HepG2 (cell line): Measurements from ENCODE around the gene SERTAD2. TPM values are rescaled to one million over a fixed set of nuclear protein-coding genes. Genes with fewer than 3 reads are reported as not detected.

Experiments used
- ELF1 ChIP-seq: sonication (generic); formaldehyde crosslinking; IDR thresholded peaks from 2 replicates; pipeline ENCODE4 v1.4.0; 2020; ENCODE audit warnings: missing genetic modification reagents
- JUND ChIP-seq: sonication (generic); formaldehyde crosslinking; IDR thresholded peaks from 2 replicates; pipeline ENCODE4 v1.8.0; 2022; ENCODE audit warnings: mild to moderate bottlenecking, missing genetic modification reagents
- KDM2A ChIP-seq: sonication (generic); formaldehyde crosslinking; IDR thresholded peaks from 2 replicates; pipeline ENCODE4 v1.4.0; 2020; ENCODE audit warnings: low read depth, missing genetic modification reagents, borderline replicate concordance
- MZF1 ChIP-seq: sonication (generic); formaldehyde crosslinking; IDR thresholded peaks from 2 replicates; pipeline ENCODE4 v1.8.1; 2023; ENCODE audit warnings: mild to moderate bottlenecking, missing genetic modification reagents, borderline replicate concordance
- PHB2 ChIP-seq: fragments of 450-650 bp; IDR thresholded peaks from 2 replicates; pipeline ENCODE4 v1.6.1; 2018; ENCODE audit not compliant: partially characterized antibody
- RORA ChIP-seq: sonication (generic); formaldehyde crosslinking; IDR thresholded peaks from 2 replicates; pipeline ENCODE4 v1.5.0; 2020; ENCODE audit warnings: mild to moderate bottlenecking, missing genetic modification reagents, moderate library complexity
- SNAI1 ChIP-seq: sonication (generic); formaldehyde crosslinking; IDR thresholded peaks from 2 replicates; pipeline ENCODE4 v1.5.0; 2020; ENCODE audit warnings: mild to moderate bottlenecking, missing genetic modification reagents, borderline replicate concordance
- ZNF101 ChIP-seq: sonication (generic); formaldehyde crosslinking; IDR thresholded peaks from 2 replicates; pipeline ENCODE4 v1.4.0; 2020; ENCODE audit warnings: mild to moderate bottlenecking, low read depth, missing genetic modification reagents, borderline replicate concordance
- ZNF20 ChIP-seq: sonication (generic); formaldehyde crosslinking; IDR thresholded peaks from 2 replicates; pipeline ENCODE4 v1.4.0; 2020; ENCODE audit warnings: mild to moderate bottlenecking, moderate library complexity, missing genetic modification reagents
- ZNF235 ChIP-seq: sonication (generic); formaldehyde crosslinking; IDR thresholded peaks from 2 replicates; pipeline ENCODE4 v1.8.1; 2023; ENCODE audit warnings: mild to moderate bottlenecking, missing genetic modification reagents, borderline replicate concordance
- ZNF292 ChIP-seq: sonication (generic); formaldehyde crosslinking; IDR thresholded peaks from 2 replicates; pipeline ENCODE4 v1.8.1; 2022; ENCODE audit warnings: mild to moderate bottlenecking, low read depth, missing genetic modification reagents, borderline replicate concordance
- ZNF496 ChIP-seq: sonication (generic); formaldehyde crosslinking; IDR thresholded peaks from 2 replicates; pipeline ENCODE4 v1.8.1; 2023; ENCODE audit warnings: mild to moderate bottlenecking, moderate library complexity, missing genetic modification reagents; ENCODE audit not compliant: insufficient replicate concordance
- ZNF674 ChIP-seq: sonication (generic); formaldehyde crosslinking; IDR thresholded peaks from 2 replicates; pipeline ENCODE4 v1.5.0; 2020; ENCODE audit warnings: low read depth, mild to moderate bottlenecking, missing genetic modification reagents
- ZNF75D ChIP-seq: sonication (generic); formaldehyde crosslinking; IDR thresholded peaks from 2 replicates; pipeline ENCODE4 v1.8.1; 2023; ENCODE audit warnings: missing genetic modification reagents, mild to moderate bottlenecking, borderline replicate concordance
- ZNF83 ChIP-seq: sonication (generic); formaldehyde crosslinking; IDR thresholded peaks from 2 replicates; pipeline ENCODE4 v1.4.0; 2020; ENCODE audit warnings: missing genetic modification reagents, mild to moderate bottlenecking, borderline replicate concordance
- ZSCAN21 ChIP-seq: sonication (generic); formaldehyde crosslinking; IDR thresholded peaks from 2 replicates; pipeline ENCODE4 v1.8.0; 2022; ENCODE audit warnings: mild to moderate bottlenecking, missing genetic modification reagents, moderate library complexity, borderline replicate concordance
- polyA plus RNA-seq, 8 experiments: library from polyadenylated mRNA; depleted of rRNA in 3 of 8; stranded (reverse) in 7 of 8; unstranded in 1 of 8; fragments of >200 nt; fragmentation: Illumina TruSeq in 4 of 8; extraction: Trizol in 4 of 8; gene quantifications; 2 replicates each; pipeline versions ENCODE4 v1.2.1 to v1.2.3, GENCODE V29; 2011 to 2016; ENCODE audit warnings: low read depth in 4 of 8, missing spikeins in 1 of 8, mixed read lengths in 1 of 8; ENCODE audit not compliant: insufficient read depth in 1 of 8
- total RNA-seq, 5 experiments: library from RNA; depleted of rRNA; stranded (reverse); fragments of >200 nt; fragmentation: Illumina TruSeq; extraction: Trizol; gene quantifications; 2 replicates each; pipeline ENCODE4 v1.2.3, GENCODE V29; 2016; ENCODE audit warnings: low read depth in 1 of 5
- TF ChIP-seq, protein P1 (sequence below): sonication (generic); formaldehyde crosslinking; conservative IDR thresholded peaks from 2 replicates; pipeline ENCODE4 v1.4.0; 2020; ENCODE audit warnings: mild to moderate bottlenecking, missing genetic modification reagents, moderate library complexity
- TF ChIP-seq, protein P2 (sequence below): IDR thresholded peaks from 2 replicates; pipeline ENCODE4 v1.6.1; 2016; ENCODE audit warnings: missing biosample characterization, missing genetic modification reagents, low read depth
- TF ChIP-seq, protein P3 (sequence below): fragments of 450-650 bp; IDR thresholded peaks from 2 replicates; pipeline ENCODE4 v1.6.1; 2017
- TF ChIP-seq, protein P4 (sequence below): sonication (generic); formaldehyde crosslinking; IDR thresholded peaks from 2 replicates; pipeline ENCODE4 v1.8.0; 2022; ENCODE audit warnings: missing genetic modification reagents, mild to moderate bottlenecking, inconsistent platforms, borderline replicate concordance

Gene SERTAD2
- total and polyA plus RNA-seq, 2 of the 13 experiments (the other 11 are each of a cell fraction or from before 2014, with no cell fraction given): 6.7 to 22.6 TPM

DNA sequence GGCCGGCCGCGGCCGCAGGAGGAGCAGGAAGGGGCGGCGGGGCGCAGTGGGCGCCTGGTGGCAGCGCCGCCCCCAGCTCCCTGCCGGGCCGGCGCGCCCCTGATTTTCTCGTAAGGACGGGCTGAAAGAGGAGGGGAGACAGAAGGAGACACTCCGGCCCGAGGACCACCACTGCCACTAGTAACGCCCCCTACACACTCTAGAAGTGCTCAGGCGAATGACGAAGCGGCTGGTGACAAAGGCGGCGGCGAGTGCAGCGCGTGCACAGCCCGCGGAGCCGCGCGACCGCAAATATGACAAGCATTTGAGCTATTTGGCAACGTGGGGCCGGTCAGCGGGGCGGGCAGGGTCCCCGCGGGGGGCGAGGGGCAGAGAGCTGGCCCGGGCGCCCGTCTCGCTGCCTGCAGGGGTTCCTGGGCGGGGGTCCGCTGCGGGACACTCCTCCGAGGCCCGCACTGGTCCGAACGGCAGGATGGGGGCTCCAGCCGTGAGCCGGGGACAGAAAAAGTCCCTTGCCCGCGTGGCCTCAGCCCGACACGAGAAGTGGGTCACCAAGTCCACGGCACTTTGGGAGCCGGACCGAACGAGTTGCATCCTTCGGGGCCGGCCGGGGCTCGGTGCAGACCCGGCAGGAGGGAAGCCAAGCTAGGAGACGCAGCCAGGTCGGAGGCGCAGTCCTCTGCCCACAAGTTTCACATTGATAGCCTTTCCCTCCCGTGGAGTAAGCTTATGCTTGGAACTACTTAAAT lies 524 bp upstream of the SERTAD2 start (continued):
- TF ChIP-seq, protein P1, sequence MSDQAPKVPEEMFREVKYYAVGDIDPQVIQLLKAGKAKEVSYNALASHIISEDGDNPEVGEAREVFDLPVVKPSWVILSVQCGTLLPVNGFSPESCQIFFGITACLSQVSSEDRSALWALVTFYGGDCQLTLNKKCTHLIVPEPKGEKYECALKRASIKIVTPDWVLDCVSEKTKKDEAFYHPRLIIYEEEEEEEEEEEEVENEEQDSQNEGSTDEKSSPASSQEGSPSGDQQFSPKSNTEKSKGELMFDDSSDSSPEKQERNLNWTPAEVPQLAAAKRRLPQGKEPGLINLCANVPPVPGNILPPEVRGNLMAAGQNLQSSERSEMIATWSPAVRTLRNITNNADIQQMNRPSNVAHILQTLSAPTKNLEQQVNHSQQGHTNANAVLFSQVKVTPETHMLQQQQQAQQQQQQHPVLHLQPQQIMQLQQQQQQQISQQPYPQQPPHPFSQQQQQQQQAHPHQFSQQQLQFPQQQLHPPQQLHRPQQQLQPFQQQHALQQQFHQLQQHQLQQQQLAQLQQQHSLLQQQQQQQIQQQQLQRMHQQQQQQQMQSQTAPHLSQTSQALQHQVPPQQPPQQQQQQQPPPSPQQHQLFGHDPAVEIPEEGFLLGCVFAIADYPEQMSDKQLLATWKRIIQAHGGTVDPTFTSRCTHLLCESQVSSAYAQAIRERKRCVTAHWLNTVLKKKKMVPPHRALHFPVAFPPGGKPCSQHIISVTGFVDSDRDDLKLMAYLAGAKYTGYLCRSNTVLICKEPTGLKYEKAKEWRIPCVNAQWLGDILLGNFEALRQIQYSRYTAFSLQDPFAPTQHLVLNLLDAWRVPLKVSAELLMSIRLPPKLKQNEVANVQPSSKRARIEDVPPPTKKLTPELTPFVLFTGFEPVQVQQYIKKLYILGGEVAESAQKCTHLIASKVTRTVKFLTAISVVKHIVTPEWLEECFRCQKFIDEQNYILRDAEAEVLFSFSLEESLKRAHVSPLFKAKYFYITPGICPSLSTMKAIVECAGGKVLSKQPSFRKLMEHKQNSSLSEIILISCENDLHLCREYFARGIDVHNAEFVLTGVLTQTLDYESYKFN (CRISPR knock-in tag): peak; percentile 71
- TF ChIP-seq ZNF292 (CRISPR knock-in tag): peak; percentile 64; the same call in 1 of the 2 replicates
- 0 out of 2 replicates have a peak, but pooled peaks have one; percentile 8 for TF ChIP-seq JUND
- TF ChIP-seq ZNF20: no peak
- TF ChIP-seq MZF1: no peak; the same call in 1 of the 2 replicates
- 0 out of 2 replicates have a peak, but pooled peaks have one; percentile 6 for TF ChIP-seq ZNF674
- TF ChIP-seq, protein P2, sequence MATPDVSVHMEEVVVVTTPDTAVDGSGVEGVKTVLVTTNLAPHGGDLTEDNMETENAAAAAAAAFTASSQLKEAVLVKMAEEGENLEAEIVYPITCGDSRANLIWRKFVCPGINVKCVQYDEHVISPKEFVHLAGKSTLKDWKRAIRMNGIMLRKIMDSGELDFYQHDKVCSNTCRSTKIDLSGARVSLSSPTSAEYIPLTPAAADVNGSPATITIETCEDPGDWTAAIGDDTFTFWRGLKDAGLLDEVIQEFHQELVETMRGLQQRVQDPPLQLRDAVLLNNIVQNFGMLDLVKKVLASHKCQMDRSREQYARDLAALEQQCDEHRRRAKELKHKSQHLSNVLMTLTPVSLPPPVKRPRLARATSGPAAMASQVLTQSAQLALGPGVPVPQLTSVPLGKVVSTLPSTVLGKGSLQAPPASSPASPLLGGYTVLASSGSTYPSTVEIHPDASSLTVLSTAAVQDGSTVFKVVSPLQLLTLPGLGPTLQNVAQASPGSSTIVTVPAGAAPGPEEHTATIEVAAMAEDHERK (CRISPR knock-in tag): no peak
- TF ChIP-seq ZSCAN21 (CRISPR knock-in tag): 0 out of 2 replicates have a peak, but pooled peaks have one; percentile 34
- TF ChIP-seq RORA (CRISPR knock-in tag): no peak
- TF ChIP-seq, protein P3, sequence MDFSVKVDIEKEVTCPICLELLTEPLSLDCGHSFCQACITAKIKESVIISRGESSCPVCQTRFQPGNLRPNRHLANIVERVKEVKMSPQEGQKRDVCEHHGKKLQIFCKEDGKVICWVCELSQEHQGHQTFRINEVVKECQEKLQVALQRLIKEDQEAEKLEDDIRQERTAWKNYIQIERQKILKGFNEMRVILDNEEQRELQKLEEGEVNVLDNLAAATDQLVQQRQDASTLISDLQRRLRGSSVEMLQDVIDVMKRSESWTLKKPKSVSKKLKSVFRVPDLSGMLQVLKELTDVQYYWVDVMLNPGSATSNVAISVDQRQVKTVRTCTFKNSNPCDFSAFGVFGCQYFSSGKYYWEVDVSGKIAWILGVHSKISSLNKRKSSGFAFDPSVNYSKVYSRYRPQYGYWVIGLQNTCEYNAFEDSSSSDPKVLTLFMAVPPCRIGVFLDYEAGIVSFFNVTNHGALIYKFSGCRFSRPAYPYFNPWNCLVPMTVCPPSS: no peak
- TF ChIP-seq ZNF83 (CRISPR knock-in tag): peak; percentile 11; the same call in 1 of the 2 replicates
- TF ChIP-seq SNAI1: peak; percentile 76; the same call in 1 of the 2 replicates
- TF ChIP-seq ZNF75D: no peak
- TF ChIP-seq ZNF235 (CRISPR knock-in tag): peak; percentile 60
- no peak for TF ChIP-seq ZNF101 (CRISPR knock-in tag)
- no peak for TF ChIP-seq ZNF496 (CRISPR knock-in tag)
- no peak for TF ChIP-seq PHB2
- TF ChIP-seq KDM2A (CRISPR knock-in tag): peak; percentile 84
- TF ChIP-seq, protein P4, sequence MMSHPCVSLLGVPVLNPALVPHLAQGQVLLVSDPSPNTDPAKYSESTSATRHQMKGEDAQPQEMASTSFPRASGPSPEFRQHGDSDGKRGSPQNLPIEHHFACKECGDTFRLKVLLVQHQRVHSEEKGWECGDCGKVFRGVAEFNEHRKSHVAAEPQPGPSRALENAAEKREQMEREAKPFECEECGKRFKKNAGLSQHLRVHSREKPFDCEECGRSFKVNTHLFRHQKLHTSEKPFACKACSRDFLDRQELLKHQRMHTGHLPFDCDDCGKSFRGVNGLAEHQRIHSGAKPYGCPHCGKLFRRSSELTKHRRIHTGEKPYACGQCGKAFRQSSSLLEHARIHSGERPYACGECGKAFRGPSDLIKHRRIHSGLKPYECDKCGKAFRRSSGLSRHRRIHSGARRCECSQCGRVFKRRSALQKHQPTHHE: peak; percentile 75; the same call in 1 of the 2 replicates
- no peak; the same call in 1 of the 2 replicates for TF ChIP-seq ELF1 (CRISPR knock-in tag)
